OCI-LY7 (cell line): ENCODE results near the gene INO80E.

Source experiments
- CTCF ChIP-seq: fragments of 200-600 bp; sonication (generic); conservative IDR thresholded peaks from 2 replicates; pipeline ENCODE4 v1.5.1; 2014; ENCODE audit warnings: mild to moderate bottlenecking, antibody characterized with exemption, low read length, moderate library complexity, mixed read lengths
- EZH2phosphoT487 ChIP-seq: fragments of 200-600 bp; sonication (generic); IDR thresholded peaks from 2 replicates; pipeline ENCODE4 v1.6.1; 2018; ENCODE audit warnings: low read depth, borderline replicate concordance, mild to moderate bottlenecking, mixed run types, antibody characterized with exemption, low read length, moderate library complexity, mixed read lengths

- TF ChIP-seq CTCF, result no peak
- TF ChIP-seq EZH2phosphoT487, result no peak
Measured at GRCh38 chr16:29988346-29989075, 7.5 kb upstream of the INO80E start.
